GM19193 (cell line): ENCODE measurements around the gene PAFAH2.

Source experiments
- POLR2A ChIP-seq: IDR thresholded peaks from 4 replicates; pipeline ENCODE4 v1.6.1; 2011; ENCODE audit not compliant: insufficient read depth, insufficient read length; ENCODE audit errors: extremely low read depth

PAFAH2 gene

DNA sequence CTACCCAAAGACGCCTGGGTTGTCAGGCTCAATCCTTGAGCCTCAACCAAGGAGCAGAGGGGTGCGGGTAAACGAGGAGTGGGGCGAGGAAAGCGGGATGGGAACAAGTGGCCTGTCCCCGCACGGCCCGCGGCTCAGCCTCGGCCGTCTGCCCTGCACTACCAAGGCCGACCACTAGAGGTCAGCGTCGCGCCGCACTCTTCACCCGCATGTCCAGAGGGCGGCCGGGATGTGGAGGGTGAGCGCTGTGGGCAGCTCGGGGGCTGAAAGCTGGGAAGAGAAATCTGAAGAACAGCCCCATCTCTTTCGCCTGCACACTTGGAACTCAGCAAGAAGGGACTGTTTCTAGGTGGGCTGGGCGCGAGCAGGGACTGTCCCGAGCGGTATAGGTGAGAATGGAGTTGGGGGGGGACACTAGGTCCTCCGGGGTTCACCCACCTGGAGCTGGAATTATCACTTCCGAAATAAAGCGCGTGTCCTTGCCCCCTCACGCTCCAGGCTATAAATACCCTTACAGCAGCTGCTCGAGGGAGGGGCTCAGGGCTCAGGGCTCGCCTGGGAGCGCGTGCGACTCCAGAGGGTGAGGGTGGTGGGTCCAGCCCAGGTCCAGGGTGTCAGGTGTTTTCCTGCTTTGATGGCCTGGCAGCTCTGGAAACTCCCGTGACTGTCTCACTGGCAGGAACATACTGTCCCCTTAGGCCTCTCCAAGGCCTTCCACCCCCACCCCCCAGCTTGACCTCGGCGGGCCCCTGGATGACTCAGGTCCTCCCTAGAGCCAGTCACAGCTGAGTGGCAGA is 38.3 kb upstream of the PAFAH2 start:
- no peak for TF ChIP-seq POLR2A

DNA sequence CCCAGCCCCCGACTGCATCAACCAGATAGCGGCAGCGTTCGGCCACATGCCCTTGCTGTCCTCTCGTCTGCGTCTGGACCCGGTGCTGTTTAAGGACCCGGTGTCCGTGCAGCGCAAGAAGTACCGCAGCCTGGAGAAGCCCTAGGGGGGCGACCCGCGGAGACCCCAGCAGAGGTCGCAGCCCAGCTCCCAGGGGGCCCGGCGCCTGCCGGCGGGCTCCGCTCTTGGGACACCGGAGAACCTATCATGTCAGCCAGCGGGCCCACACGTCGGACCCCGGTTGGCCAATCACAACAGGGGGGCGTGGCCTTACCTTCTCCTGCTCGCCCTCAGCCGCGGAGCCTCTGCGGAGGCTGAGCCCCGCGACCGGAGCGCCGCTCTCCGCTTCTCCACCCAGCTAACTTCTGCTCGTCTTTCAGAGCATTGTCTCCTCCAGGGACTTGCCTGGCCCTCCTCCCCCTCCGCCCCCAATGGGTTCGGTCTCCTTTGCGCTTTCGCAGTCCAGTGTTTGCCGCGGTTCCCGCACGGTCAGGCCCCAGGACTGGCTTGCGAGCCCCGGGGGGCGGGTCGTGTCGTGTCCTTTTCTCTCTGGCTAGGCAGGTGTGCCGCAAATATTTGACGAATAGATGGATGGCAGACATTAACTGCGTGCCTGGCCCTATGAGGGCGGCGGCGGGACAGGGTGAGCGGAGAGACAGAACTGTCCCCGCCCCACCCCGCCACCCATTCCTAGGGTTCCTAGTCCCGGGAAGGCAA is 37.5 kb upstream of the PAFAH2 start:
- TF ChIP-seq POLR2A, result no peak

DNA sequence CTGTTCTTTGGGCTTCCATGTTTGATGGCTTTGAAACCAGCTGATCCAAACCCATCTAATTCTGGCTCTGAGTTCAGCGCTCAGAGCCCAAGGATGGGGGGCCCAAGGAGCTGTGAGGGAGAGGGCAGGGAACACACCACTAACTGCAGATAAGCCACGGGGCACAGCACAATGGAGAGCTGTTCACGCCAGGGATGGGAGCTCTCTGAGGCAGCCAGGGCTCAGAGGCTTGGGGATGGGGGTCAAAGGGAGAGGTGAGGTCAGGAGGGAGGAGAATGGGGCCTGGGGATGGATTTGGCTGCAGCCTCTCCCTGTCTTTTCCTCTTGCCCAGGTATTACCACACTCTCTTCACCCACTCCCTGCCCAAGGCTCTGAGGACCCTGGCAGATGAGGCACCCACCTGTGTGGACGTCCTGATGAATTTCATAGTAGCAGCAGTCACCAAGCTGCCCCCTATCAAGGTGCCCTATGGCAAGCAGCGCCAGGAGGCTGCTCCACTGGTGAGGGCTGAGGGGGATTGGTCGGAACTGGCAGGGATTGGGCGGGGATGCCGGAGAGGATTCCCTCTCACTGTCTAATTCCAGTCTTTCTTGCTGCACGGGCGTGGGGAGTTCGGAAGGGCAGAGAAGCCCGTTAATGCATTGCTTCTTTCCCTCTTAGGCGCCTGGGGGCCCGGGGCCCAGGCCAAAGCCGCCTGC is 36.8 kb upstream of the PAFAH2 start:
- TF ChIP-seq POLR2A, result no peak

DNA sequence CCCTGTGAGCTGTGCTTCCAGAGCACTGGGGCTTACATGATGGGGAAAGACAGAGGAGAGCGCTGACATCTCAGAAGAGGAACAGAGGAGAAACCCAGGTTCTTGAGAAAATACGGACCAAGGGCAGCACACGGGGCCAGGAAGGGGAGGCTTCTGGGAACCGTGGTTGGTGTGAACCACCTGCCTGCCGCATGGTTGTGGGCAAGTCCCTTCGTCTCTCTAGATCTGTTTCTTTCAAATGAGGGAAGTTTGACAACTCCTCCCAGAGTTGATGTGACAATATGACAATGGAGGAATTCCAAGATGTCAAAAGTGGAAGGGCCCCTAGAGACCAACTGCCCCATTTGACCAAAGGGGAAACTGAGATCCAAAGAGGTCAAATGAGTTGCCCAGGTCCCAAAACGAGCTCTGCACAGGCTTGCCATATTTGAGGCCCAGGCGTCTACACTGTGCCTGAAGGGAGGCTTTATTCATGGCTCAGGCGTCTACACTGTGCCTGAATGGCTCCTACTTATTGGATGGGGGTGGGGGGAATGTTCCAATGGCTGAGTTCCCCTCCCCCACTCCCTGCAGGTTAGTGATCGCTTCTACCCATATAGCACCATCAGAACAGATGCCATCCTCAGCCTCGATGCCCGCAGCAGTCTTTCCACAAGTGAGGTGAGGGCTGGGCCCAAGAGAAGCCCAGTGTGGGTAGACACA is 34.9 kb upstream of the PAFAH2 start:
- no peak for TF ChIP-seq POLR2A

DNA sequence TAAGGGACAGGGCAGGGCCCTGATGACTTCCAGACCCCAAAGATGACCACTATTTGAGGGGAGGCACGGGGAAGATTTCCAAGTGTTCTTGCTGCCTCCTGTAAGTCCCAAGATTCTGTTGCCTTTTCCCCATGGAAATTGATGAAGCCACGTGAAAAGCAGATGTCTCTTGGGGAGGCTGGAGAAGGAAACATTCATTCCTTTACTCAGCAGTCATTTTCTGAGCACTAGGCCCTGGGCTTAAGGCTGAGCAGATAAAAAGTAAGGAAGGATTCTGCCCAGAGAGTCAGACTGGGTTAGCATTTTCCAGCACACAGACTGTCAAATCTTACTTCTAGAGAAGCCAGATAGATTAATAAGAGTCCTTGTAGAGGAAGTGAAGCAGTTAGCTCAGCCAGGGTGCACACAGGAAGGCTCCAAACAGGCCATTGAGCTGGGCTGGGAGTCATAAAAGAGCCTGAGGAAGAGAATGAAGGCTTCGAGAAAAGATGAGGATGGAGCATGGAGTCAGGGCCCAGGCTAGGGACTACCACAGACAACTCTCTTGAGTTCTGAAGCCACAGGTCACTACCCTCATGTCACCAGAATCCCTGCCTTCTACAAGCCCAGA is 33.9 kb upstream of the PAFAH2 start:
- no peak for TF ChIP-seq POLR2A

DNA sequence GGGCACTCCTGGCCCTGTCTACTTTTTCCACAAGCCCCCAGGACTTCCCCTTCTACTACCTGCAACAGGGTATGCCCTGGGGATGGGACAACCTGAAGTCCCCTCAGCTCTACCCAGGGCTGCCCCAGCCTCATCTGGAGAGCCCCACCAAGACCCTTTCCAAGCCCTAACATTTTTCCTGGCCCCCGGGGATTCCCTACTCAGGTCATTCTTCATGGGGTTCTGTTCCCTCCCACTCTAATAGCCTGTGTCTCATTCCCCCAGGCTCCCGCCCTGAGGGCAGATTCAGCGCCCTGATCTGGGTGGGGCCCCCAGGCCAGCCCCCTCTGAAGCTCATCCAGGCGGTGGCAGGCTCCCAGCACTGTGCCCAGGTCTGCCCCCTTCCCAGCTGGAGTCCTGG is 33.3 kb upstream of the PAFAH2 start:
- no peak for TF ChIP-seq POLR2A

DNA sequence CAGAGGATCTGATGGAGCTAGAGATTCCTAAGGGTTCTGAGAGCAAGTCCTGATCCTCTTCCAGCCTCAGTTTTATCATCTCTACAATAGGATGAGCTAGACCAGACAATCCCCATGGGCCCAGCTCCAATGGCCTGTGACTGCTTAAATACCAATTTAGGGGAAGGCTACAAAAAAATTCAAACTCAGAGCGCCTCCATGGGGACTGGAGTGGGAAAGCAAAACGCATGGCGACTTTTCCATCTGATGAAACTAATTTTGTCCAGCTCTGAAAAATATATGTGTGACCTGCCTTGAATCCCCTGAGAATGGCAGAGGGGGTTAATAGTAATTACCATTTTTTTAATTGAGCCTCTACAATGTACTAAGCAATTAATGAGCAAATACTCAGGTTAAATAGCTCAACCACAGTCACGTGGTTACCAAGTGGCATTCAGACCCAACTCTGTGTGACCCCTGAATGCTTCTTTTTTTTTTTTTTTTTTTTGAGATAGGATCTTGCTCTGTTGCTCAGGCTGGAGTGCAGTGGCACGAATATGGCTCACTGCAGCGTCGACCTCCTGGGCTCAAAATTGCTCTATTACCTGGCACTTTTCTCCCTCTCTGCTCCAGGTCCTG is 32.1 kb upstream of the PAFAH2 start:
- TF ChIP-seq POLR2A, result no peak

DNA sequence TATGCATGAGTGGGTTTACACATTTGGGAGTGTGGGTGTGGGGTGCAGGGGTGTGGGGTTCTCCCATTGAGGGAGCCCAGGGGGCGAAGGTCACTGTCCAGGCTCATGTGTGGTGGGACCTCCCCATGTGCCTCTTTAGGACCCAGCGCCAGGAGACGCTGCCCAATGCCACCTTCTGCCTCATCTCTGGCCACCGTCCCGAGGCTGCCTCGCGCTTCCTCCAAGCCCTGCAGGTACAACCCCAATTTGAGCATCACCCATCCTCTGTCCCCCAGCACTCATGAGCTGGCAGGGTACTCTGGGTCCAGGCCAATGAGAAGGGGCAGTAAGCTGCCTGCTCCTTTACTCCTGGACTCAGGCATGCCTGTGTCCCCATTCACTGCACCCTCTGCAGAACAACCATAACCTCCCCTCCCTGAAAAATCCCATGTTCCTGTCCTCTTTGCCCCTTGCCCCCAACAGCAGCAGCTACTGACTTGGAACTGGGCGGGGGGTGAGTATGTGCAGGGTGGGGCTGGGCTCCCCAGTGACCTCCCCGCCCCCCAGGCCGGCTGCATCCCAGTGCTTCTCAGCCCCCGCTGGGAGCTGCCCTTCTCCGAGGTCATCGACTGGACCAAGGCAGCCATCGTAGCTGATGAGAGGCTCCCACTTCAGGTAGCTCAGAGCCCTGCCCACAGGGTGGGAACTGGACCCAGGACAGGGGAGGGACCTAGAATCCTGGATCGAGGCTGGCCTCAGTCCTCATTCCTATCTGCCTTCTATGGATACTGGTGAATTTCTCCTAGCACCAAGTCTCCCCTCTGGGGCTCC is 31.4 kb upstream of the PAFAH2 start:
- TF ChIP-seq POLR2A, result no peak

DNA sequence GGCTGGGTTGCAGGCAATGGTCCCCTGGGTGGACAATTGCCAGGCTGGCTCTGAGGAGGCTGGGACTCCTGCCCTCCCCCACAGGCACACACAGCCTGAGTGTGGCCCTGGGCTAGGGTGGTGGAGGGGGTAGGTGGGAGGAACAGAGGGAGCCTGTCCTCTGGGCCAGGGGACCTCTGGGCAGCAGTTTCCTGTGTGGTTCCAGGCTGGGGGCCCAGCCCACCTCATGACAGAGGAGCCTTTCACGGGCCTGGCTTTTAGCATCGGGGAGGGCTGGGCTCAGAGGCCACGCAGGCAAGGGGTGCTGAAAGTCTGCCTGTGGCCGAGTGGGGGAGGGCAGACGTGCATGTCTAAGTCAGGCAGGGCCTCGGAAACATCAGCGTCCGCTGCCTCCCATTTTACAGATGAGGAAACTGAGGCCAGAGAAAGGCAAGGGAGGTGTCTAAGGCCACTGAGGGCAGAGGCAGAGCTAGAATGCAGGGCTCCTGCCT is 30.7 kb upstream of the PAFAH2 start:
- no peak for TF ChIP-seq POLR2A

DNA sequence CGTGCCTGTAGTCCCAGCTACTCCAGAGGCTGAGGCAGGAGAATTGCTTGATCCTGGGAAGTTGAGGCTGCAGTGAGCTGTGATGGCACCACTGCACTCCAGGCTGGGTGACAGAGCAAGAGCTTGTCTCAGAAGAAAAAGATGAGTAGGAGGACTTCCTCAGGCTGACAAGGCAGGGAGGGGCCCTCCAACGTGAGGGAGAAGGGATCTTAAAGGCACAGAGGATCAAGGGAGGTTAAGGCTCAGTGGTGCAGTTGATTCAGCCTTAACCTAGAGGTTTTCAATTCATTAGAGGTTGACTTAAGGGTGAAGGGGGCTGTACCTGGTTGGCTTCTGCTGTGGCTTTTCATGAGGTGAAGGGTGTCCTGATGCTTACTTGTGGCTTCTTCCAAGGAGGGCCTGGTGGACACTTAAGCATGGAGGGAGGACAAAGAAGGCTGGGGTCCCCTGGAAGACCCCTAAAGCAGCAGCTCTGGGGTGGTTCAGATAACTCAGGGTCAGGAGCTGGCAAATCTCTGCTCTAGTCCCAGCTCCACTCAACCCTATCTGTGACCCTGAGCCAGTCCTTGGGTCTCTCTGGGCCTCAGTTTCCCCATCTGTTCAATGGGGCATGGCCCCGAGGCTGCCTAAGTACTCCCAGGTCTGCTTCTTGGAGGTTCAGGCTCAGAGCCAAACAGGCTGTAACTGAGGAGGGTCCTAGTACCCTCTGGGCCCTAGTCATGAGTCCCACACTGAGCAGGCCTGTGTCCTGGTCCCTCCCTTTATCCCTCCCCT is 30.0 kb upstream of the PAFAH2 start:
- no peak for TF ChIP-seq POLR2A

DNA sequence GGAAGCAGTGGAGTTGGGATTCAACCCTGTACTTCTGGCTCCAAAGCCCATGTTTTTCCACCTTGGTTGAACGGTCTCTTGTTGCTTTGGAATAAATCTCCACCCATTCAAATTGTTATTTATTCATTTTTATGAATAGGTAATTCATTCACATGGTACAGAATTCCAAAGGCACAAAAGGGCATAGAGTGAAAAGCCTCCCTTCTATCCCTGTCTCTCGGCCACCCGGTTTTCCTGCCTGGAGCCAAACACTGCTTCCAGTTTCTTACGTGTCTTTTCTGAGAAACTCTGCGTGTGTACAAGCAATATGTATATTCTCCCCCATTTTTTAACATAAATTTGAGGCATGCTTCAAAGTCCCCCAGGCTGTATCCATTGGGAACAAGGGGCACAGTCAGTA is 27.7 kb upstream of the PAFAH2 start:
- TF ChIP-seq POLR2A, result no peak

DNA sequence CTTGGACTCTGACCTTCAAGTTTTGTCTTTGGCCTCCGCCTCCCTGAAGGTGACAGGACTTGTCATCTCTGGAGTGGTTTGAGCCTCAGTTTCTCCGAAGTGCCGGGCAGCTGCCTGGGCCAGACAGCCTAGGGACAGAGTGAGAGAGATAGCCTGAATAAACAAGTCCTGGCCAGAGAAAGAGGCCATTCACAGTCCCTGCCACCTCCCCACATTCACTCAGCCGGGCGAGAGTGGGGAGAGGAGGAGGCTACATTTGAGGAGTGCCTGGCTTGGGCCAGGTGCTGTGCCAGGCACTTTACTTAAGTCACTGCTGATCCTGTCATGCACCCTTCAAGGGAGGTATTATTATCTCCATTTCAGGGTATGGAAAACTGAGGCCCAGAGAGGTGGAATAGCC is 27.2 kb upstream of the PAFAH2 start:
- TF ChIP-seq POLR2A, result no peak
